HEK293 (cell line): ENCODE measurements around the gene ACTN4.
A peak's percentile ranks its signal among the peaks of the same experiment; 100 is the strongest.
"Not testable (repeated sequence)": the region's sequence is repeated elsewhere in the genome, so short reads cannot be mapped to it uniquely, and the experiment has no call there.

ENCODE experiments used
- CTCF ChIA-PET: fragments of 350-600 bp; formaldehyde crosslinking; extraction: SDS; loops from one replicate; lab custom pipeline; 2021; ENCODE audit warnings: antibody characterized with exemption; lab: Yijun Ruan, JAX
- POLR2A ChIA-PET: fragments of 300-600 bp; formaldehyde crosslinking; extraction: SDS; loops from one replicate; lab custom pipeline; 2020; ENCODE audit warnings: antibody characterized with exemption, inconsistent platforms; lab: Yijun Ruan, JAX
- H3K27ac ChIP-seq: fragments of 200-500 bp; sonication (Bioruptor generic); 2 replicates; pipeline ENCODE4 v1.5.1; 2014; ENCODE audit warnings: low read depth, low read length, control low read depth, inconsistent platforms; ENCODE audit errors: extremely low read depth
- H3K36me3 ChIP-seq, 2 experiments: fragments of 200-500 bp in 1 of 2; sonication (Bioruptor generic) in 1 of 2; 1 replicate in 1 of 2; 2 replicates in 1 of 2; pipeline ENCODE4 v1.5.1; 2014 to 2017; ENCODE audit warnings: inconsistent platforms in 2 of 2, low read length in 2 of 2; ENCODE audit not compliant: control insufficient read depth in 2 of 2, insufficient read depth in 1 of 2
- H3K4me1 ChIP-seq: fragments of 200-500 bp; sonication (Bioruptor generic); 2 replicates; pipeline ENCODE4 v1.5.1; 2014; ENCODE audit warnings: mild to moderate bottlenecking, low read length, inconsistent platforms; ENCODE audit not compliant: control insufficient read depth, insufficient read depth
- H3K4me3 ChIP-seq: 2 replicates; pipeline ENCODE4 v1.5.1; 2011; ENCODE audit warnings: low read depth, mild to moderate bottlenecking, control low read depth, low read length, moderate library complexity
- H3K9me3 ChIP-seq: fragments of 200-500 bp; sonication (Bioruptor generic); 2 replicates; pipeline ENCODE4 v1.5.1; 2014; ENCODE audit warnings: low read depth, low read length, inconsistent platforms; ENCODE audit not compliant: control insufficient read depth, insufficient read depth
- EGR2 ChIP-seq: fragments of 450-650 bp; formaldehyde crosslinking; IDR thresholded peaks from 2 replicates; pipeline ENCODE4 v1.5.1; 2016; ENCODE audit warnings: low read depth, missing biosample characterization, missing genetic modification characterization
- KLF1 ChIP-seq: fragments of 450-650 bp; formaldehyde crosslinking; IDR thresholded peaks from 2 replicates; pipeline ENCODE4 v1.5.1; 2016; ENCODE audit warnings: missing biosample characterization, missing genetic modification characterization
- TRIM28 ChIP-seq: IDR thresholded peaks from 2 replicates; pipeline ENCODE4 v1.6.1; 2011; ENCODE audit warnings: low read length, control low read depth, borderline replicate concordance
- ZBTB48 ChIP-seq: fragments of 450-650 bp; formaldehyde crosslinking; IDR thresholded peaks from 2 replicates; pipeline ENCODE4 v1.5.1; 2016; ENCODE audit warnings: missing biosample characterization, missing genetic modification characterization
- ZBTB8A ChIP-seq: fragments of 450-650 bp; formaldehyde crosslinking; IDR thresholded peaks from 2 replicates; pipeline ENCODE4 v1.5.1; 2016; ENCODE audit warnings: missing biosample characterization, missing genetic modification characterization
- ZFHX2 ChIP-seq: fragments of 450-650 bp; formaldehyde crosslinking; conservative IDR thresholded peaks from 2 replicates; pipeline ENCODE4 v1.5.1; 2016; ENCODE audit warnings: missing biosample characterization, missing genetic modification characterization
- ZFP69B ChIP-seq: fragments of 450-650 bp; formaldehyde crosslinking; IDR thresholded peaks from 2 replicates; pipeline ENCODE4 v1.5.1; 2016; ENCODE audit warnings: missing biosample characterization, missing genetic modification characterization
- ZNF248 ChIP-seq: fragments of 450-650 bp; formaldehyde crosslinking; IDR thresholded peaks from 2 replicates; pipeline ENCODE4 v1.5.1; 2017; ENCODE audit warnings: missing biosample characterization, missing genetic modification characterization
- ZNF37A ChIP-seq: fragments of 450-650 bp; IDR thresholded peaks from 2 replicates; pipeline ENCODE4 v1.5.1; 2018; ENCODE audit warnings: missing biosample characterization, missing genetic modification characterization
- ZNF624 ChIP-seq: fragments of 450-650 bp; formaldehyde crosslinking; IDR thresholded peaks from 2 replicates; pipeline ENCODE4 v1.5.1; 2017; ENCODE audit warnings: missing biosample characterization, missing genetic modification characterization
- ZNF670 ChIP-seq: fragments of 450-650 bp; formaldehyde crosslinking; IDR thresholded peaks from 2 replicates; pipeline ENCODE4 v1.5.1; 2016; ENCODE audit warnings: missing biosample characterization, missing genetic modification characterization, low read depth
- ZNF747 ChIP-seq: fragments of 450-650 bp; formaldehyde crosslinking; IDR thresholded peaks from 2 replicates; pipeline ENCODE4 v1.5.1; 2016; ENCODE audit warnings: missing biosample characterization, missing genetic modification characterization
- TF ChIP-seq, protein P1 (sequence below): fragments of 450-650 bp; formaldehyde crosslinking; IDR thresholded peaks from 2 replicates; pipeline ENCODE4 v1.5.1; 2016; ENCODE audit warnings: missing biosample characterization, missing genetic modification characterization
- TF ChIP-seq, protein P2 (sequence below): fragments of 450-650 bp; formaldehyde crosslinking; IDR thresholded peaks from 2 replicates; pipeline ENCODE4 v1.5.1; 2017; ENCODE audit warnings: missing biosample characterization, missing genetic modification characterization
- TF ChIP-seq, protein P3 (sequence below): fragments of 450-650 bp; formaldehyde crosslinking; IDR thresholded peaks from 2 replicates; pipeline ENCODE4 v1.5.1; 2016; ENCODE audit warnings: missing biosample characterization, missing genetic modification characterization

ACTN4 gene

DNA sequence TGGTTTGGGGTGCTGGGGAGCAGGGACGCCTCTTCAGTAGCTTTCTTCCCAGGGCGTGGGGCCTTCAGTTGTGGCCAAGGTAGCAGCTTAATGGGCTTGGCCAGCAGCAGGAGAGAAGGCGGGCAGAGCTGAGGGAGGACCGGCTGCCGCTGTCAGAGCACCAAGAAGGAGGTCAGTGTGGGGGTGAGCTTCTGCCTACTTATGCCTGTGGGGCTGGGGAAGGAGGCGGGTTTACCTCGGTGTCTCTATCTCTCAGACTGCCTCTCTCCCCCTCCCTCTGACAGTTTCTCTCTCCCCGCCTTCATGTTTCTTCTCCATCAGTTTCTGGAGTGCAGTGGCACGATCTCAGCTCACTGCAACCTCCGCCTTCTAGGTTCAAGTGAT is 96.8 kb downstream of the ACTN4 start, which contains the start of gene CAPN12:
CAPN12 (minus strand) TSS at position 177 of the 384 bp plus-strand sequence. CDS start 309 bp downstream, outside the sequence.
- H3K9me3 ChIP-seq, result no peaks in the 10 kb centered on the region
- ChIA-PET POLR2A (no interaction called here), CTCF (interaction anchor here (0.6 to 2.3 kb wide), 4 partner anchors 17 to 337 kb away, joined by 3 to 8 read pairs (median 4); partner anchors contain the start of genes MRPS12 and SARS2)
- TF ChIP-seq, protein P1, sequence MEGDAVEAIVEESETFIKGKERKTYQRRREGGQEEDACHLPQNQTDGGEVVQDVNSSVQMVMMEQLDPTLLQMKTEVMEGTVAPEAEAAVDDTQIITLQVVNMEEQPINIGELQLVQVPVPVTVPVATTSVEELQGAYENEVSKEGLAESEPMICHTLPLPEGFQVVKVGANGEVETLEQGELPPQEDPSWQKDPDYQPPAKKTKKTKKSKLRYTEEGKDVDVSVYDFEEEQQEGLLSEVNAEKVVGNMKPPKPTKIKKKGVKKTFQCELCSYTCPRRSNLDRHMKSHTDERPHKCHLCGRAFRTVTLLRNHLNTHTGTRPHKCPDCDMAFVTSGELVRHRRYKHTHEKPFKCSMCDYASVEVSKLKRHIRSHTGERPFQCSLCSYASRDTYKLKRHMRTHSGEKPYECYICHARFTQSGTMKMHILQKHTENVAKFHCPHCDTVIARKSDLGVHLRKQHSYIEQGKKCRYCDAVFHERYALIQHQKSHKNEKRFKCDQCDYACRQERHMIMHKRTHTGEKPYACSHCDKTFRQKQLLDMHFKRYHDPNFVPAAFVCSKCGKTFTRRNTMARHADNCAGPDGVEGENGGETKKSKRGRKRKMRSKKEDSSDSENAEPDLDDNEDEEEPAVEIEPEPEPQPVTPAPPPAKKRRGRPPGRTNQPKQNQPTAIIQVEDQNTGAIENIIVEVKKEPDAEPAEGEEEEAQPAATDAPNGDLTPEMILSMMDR (tag by site-specific recombination), result no peak
- no peak for TF ChIP-seq TRIM28
- no peak for TF ChIP-seq ZFP69B (tag by site-specific recombination)
- TF ChIP-seq ZNF670 (tag by site-specific recombination), result no peak
- TF ChIP-seq ZNF37A (tag by site-specific recombination), result no peak
- TF ChIP-seq ZNF624, result no peak
- peak; percentile 89 for TF ChIP-seq EGR2 (tag by site-specific recombination)
- no peak for TF ChIP-seq ZNF248 (tag by site-specific recombination)
- peak; percentile 62 for TF ChIP-seq ZFHX2 (tag by site-specific recombination)
- TF ChIP-seq, protein P2, sequence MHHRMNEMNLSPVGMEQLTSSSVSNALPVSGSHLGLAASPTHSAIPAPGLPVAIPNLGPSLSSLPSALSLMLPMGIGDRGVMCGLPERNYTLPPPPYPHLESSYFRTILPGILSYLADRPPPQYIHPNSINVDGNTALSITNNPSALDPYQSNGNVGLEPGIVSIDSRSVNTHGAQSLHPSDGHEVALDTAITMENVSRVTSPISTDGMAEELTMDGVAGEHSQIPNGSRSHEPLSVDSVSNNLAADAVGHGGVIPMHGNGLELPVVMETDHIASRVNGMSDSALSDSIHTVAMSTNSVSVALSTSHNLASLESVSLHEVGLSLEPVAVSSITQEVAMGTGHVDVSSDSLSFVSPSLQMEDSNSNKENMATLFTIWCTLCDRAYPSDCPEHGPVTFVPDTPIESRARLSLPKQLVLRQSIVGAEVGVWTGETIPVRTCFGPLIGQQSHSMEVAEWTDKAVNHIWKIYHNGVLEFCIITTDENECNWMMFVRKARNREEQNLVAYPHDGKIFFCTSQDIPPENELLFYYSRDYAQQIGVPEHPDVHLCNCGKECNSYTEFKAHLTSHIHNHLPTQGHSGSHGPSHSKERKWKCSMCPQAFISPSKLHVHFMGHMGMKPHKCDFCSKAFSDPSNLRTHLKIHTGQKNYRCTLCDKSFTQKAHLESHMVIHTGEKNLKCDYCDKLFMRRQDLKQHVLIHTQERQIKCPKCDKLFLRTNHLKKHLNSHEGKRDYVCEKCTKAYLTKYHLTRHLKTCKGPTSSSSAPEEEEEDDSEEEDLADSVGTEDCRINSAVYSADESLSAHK (tag by site-specific recombination), result peak; percentile 92
- TF ChIP-seq, all 188 proteins: peak for 3
- Histone ChIP-seq H3K27ac (no peak within 1 kb of the TSS), H3K4me1 (no peaks in the 10 kb centered on the region; the same call in 1 of the 2 replicates), H3K36me3 (no peaks in the 10 kb centered on the region; a peak in 1 of 3 replicates), H3K4me3 (no peak within 1 kb of the TSS)

GRCh38 chr19:38744874-38745273 is 97.4 kb downstream of the ACTN4 start:
- H3K36me3 ChIP-seq, result no peaks in the 10 kb centered on the region; a peak in 1 of 3 replicates
- POLR2A ChIA-PET, result no interaction called here
- no peak overlapping the region for H3K27ac ChIP-seq
- peak; percentile 91 for TF ChIP-seq KLF1 (tag by site-specific recombination)
- TF ChIP-seq, protein P3, sequence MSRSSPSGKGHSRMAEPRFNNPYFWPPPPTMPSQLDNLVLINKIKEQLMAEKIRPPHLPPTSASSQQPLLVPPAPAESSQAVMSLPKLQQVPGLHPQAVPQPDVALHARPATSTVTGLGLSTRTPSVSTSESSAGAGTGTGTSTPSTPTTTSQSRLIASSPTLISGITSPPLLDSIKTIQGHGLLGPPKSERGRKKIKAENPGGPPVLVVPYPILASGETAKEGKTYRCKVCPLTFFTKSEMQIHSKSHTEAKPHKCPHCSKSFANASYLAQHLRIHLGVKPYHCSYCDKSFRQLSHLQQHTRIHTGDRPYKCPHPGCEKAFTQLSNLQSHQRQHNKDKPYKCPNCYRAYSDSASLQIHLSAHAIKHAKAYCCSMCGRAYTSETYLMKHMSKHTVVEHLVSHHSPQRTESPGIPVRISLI, result peak; percentile 56; the same call in 1 of the 2 replicates
- TF ChIP-seq ZNF747 (tag by site-specific recombination), result no peak
- no peaks in the 10 kb centered on the region for H3K9me3 ChIP-seq
- no peaks in the 10 kb centered on the region; the same call in 1 of the 2 replicates for H3K4me1 ChIP-seq
- CTCF ChIA-PET, result interaction anchor here (0.9 to 2.3 kb wide), 3 partner anchors 16 to 338 kb away, joined by 3 to 8 read pairs (median 5); partner anchors contain the start of genes MRPS12 and SARS2
- H3K4me3 ChIP-seq, result no peak overlapping the region

- peak; percentile 76 for TF ChIP-seq ZBTB48 (tag by site-specific recombination)
- TF ChIP-seq ZBTB8A, result no peak
- CTCF ChIA-PET, result interaction anchor here (1.2 to 2.3 kb wide), 2 partner anchors 185 to 338 kb away, joined by 3 to 8 read pairs; partner anchors contain the start of genes MRPS12 and SARS2
These were observed 97.9 kb downstream of the ACTN4 start for GRCh38 chr19:38745316-38745715.

DNA sequence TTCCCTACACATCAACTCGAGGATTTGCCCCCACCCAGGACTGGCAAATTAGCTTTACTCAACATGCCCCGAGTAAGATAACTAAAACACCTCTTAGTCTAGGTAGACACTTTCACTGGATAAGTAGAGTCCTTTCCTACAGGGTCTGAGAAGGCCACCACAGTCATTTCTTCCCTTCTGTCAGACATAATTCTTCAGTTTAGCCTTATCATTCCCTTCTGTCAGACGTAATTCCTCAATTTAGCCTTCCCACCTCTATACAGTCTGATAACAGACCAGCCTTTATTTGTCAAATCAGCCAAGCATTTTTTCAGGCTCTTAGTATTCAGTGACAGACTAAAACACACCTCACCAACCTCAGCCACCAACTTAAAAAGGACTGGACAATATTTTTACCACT is 106.3 kb downstream of the ACTN4 start:
- H3K27ac ChIP-seq, H3K9me3 ChIP-seq, H3K36me3 ChIP-seq, H3K4me3 ChIP-seq, H3K4me1 ChIP-seq, CTCF ChIA-PET: not testable (repeated sequence)
- POLR2A ChIA-PET, result interaction anchor here (0.6 kb wide), 1 partner anchor 106 kb away, joined by 3 read pairs; the partner anchor contains the start of gene ACTN4

More at GRCh38 chr19:38745316-38745715, 97.9 kb downstream of the ACTN4 start:
- H3K36me3 ChIP-seq, result no peaks in the 10 kb centered on the region; a peak in 1 of 3 replicates
- no peak overlapping the region for H3K27ac ChIP-seq
- H3K9me3 ChIP-seq, result no peaks in the 10 kb centered on the region
- H3K4me3 ChIP-seq, result no peak overlapping the region
- H3K4me1 ChIP-seq, result no peaks in the 10 kb centered on the region; the same call in 1 of the 2 replicates
- POLR2A ChIA-PET, result no interaction called here

GRCh38 chr19:38754196-38754595 is 106.7 kb downstream of the ACTN4 start:
- ChIA-PET POLR2A (interaction anchor here (0.6 kb wide), 1 partner anchor 107 kb away, joined by 3 read pairs; the partner anchor contains the start of gene ACTN4), CTCF (interaction anchor here (1.0 kb wide), 1 partner anchor 15 kb away, joined by 5 read pairs; no protein-coding TSS in a partner anchor)
- not testable (repeated sequence) for H3K4me1 ChIP-seq, H3K4me3 ChIP-seq, H3K36me3 ChIP-seq, H3K9me3 ChIP-seq, H3K27ac ChIP-seq
